ENCODE data around the gene TP53BP2.

Gene TP53BP2

GRCh38 chr1:223780318-223780717 lies 65.4 kb downstream of the TP53BP2 start:
- FAIRE-seq (no peak), DNase-seq (ENCODE audit: insufficient read length, low spot score) (no peak)
- no peak for TF ChIP-seq POLR2A (IDR thresholded peaks at IDR 0.05; ENCODE audit: low read depth, low read length)

DNA sequence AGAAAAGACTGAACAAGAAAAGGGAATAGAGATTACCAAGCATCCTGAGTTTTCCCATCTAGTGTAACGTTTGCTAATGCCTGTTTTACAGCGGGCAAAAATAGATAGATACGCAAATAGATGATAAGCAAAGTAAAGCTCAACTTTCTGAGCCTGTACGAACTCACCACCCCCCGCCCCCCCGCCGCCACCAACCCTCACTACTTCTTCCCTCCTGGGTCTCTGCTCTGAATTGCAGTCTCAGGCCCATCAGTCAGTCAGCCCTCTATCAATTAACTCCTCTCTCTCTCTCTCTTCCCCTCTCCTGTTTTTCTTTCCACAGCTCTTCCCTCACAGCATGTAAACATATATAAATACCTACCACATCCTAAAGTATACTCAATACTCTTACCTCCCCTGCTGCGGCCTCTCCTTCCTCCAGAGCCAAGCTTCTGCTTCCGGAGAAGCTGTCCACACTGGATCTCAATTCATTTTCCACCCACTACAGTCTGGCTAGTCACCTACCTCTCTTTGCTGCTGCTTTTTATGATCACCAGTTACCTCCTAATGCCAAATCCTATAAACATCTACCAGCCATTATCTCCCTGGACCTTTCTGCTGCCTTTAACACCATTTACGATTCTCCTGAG lies 68.8 kb downstream of the TP53BP2 start:
- TF ChIP-seq POLR2A (IDR thresholded peaks at IDR 0.05; ENCODE audit: low read depth, low read length): no peak
- FAIRE-seq (no peak), DNase-seq (ENCODE audit: insufficient read length, low spot score) (no peak)

GRCh38 chr1:223776075-223776814 lies 69.5 kb downstream of the TP53BP2 start:
- peak; percentile 57 for DNase-seq (ENCODE audit: insufficient read length, low spot score)
- FAIRE-seq: peak; percentile 74
- TF ChIP-seq POLR2A (IDR thresholded peaks at IDR 0.05; ENCODE audit: low read depth, low read length): no peak

DNA sequence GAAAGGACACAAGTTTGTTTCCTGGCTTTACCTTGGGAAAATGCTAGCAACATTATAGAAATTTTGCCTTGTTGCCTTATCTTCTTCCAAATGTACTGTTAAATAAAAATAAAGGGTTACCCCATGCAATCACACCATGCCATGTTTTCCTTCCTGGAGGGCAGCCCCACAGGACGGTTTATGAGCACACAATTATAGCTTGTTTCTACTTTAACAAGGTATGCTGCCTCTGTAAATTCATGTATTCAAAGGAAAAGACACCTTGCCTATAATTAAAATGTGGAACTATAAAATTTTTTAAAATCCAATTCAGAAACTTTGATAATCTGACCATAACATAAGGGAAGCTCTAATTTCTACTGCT lies 70.1 kb downstream of the TP53BP2 start:
- DNase-seq (ENCODE audit: insufficient read length, low spot score) (no peak), FAIRE-seq (no peak)
- TF ChIP-seq POLR2A (IDR thresholded peaks at IDR 0.05; ENCODE audit: low read depth, low read length): no peak

GRCh38 chr1:223775054-223775453 lies 70.7 kb downstream of the TP53BP2 start:
- DNase-seq (ENCODE audit: insufficient read length, low spot score) (no peak), FAIRE-seq (no peak)
- no peak for TF ChIP-seq POLR2A (IDR thresholded peaks at IDR 0.05; ENCODE audit: low read depth, low read length)

DNA sequence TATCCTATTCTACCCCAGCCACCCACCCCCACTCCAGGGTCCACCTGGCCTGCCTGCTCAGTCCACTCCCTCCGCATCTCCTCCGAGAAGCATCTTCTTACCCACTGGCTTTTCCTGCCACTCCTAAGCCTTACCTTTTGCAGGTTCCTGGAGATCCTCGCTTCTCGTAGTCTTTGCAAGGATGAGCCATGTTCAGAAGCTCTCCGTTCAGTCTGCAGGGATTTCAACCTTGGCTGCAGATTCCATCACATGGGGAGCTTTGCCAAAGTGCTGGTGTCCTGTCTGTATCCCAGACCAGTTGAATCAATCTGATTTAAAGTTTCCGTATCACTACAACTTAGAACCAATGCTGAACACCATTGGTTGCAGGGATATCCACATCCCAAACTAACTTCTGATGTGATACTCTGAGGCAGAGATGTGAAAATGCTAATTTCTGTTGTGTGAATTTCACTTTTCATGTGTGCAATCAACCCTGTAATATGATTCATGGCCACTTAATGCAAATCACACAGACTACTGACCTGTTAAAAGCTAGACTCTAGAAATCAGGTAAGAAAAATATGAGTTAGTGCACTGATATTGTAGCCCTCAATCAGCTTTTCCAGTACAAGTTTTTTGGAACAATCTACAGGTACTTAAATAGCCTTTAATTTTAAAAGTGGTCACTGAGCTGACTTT lies 71.5 kb downstream of the TP53BP2 start:
- FAIRE-seq (no peak), DNase-seq (ENCODE audit: insufficient read length, low spot score) (no peak)
- no peak for TF ChIP-seq POLR2A (IDR thresholded peaks at IDR 0.05; ENCODE audit: low read depth, low read length)

DNA sequence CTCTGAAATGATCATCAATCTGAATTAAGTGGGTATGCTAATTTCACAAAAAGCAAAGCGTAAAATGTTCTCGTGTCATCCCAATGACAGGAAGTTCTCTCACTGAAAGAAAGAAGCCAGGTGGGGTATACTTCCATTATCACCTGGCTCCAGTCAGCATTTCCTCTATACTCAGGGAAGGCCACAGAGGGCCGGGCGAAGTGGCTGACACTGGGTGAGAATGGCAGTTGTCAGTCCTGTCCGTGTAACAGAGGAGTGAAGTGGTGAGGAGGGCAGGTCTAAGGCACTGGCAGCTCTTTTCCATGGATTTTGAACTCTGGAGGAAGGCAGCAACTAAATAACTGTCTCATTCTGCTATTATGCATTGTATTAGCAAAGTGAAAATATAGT lies 73.0 kb downstream of the TP53BP2 start:
- no peak for DNase-seq (ENCODE audit: insufficient read length, low spot score)
- no peak for FAIRE-seq
- no peak for TF ChIP-seq POLR2A (IDR thresholded peaks at IDR 0.05; ENCODE audit: low read depth, low read length)

GRCh38 chr1:223771814-223772770 lies 73.7 kb downstream of the TP53BP2 start:
- FAIRE-seq (peak; percentile 23), DNase-seq (ENCODE audit: insufficient read length, low spot score) (peak; percentile 49)
- no peak for TF ChIP-seq POLR2A (IDR thresholded peaks at IDR 0.05; ENCODE audit: low read depth, low read length)

DNA sequence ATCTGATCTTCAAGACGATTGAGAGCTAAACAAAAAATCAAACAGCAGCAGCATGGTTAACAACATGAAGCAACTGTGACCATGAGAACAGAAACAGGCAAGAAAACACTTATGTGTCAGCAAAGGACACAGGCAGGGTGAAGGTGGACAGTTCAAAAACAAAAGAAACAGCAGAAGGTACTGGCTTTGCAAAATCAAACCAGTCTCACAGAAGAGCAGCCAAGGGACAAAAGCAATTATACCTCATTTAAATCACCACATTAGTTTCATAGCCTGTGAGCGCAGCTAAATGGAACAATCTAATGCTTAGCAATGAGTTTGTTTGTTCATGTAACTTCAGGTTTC lies 74.3 kb downstream of the TP53BP2 start:
- FAIRE-seq: no peak
- no peak for DNase-seq (ENCODE audit: insufficient read length, low spot score)
- no peak for TF ChIP-seq POLR2A (IDR thresholded peaks at IDR 0.05; ENCODE audit: low read depth, low read length)

DNA sequence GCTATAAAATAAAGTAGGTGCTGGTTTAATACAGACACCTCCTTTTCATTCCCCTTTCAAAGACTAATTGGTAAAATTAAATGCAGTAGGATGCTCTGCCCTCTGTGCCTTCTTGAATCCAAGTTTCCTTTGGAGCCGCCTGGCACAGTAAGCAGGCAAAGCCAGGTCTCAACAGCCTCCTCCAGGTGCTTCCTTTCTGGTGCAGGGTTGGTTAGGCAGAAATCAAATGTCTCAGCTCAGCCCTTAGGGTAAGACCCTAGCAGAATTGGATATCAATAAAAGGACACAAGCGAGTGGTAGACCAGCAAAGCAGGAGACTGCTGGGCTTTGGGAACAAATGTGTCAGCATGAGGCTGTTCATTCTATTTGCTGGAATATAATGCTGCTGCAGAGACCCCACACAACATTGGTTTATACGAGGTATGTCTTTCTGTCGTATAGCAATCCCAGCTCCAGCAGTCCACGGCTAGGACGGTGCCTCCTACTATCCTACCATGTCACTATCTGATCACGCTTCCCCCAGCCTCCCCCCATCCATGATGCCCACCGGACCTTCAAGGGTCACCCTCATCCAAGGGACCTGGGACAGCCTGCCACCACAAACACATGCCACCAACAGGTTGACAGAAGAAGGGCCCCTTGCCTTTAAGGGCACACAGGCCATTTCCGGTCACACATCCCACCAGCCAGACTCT lies 75.0 kb downstream of the TP53BP2 start:
- FAIRE-seq: no peak
- no peak for TF ChIP-seq POLR2A (IDR thresholded peaks at IDR 0.05; ENCODE audit: low read depth, low read length)
- DNase-seq (ENCODE audit: insufficient read length, low spot score): no peak

- TF ChIP-seq POLR2A (IDR thresholded peaks at IDR 0.05; ENCODE audit: low read depth, low read length): no peak
- DNase-seq (ENCODE audit: insufficient read length, low spot score) (no peak), FAIRE-seq (no peak)
Observed at GRCh38 chr1:223765719-223766340, 79.9 kb downstream of the TP53BP2 start.

DNA sequence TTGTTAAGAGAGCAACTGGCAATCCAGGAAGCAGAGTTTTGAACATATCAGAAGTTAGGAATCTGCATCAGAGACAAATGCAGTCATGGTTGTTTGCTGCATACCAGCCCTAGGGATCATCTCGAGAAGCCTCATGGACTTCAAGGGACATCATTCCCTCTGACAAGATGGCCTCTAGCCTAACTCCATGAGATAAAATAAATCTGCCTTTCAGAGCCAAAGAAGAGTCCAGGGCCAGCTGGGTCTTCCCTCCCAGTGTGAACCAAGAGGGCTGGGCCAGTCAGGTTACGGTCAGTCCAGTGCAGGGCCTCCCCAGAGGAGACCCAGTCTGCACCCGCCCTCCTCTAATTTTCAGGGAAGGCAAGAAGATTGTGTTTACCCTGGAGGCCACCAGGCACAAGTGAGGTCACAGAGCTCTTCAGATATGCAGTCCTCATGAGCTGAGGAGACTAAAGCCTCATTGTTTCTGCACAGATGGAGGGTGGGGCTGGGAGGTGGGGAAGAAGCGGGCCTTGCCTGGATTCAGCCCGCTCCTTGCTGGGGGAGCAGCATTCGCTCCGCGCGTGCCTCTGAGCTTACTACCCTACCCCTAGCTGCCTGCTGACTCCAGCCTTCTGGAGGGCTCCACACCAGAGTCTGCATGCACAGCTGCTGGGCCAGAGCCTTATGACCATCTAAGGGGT lies 80.6 kb downstream of the TP53BP2 start:
- DNase-seq (ENCODE audit: insufficient read length, low spot score) (no peak), FAIRE-seq (no peak)
- no peak for TF ChIP-seq POLR2A (IDR thresholded peaks at IDR 0.05; ENCODE audit: low read depth, low read length)

Measured in H54 (cell line).